NCI-H2029 (cell line): ENCODE measurements around the gene CACNA2D3.
"Not testable (repeated sequence)": the region's sequence is repeated elsewhere in the genome, so short reads cannot be mapped to it uniquely, and the experiment has no call there.

Experiments used
- DNase-seq: peaks from one replicate; lab custom pipeline; 2025; lab: John Stamatoyannopoulos, UW

The CACNA2D3 gene

GRCh38 chr3:54464554-54464953 is 342.2 kb downstream of the CACNA2D3 start:
- not testable (repeated sequence) for DNase-seq

GRCh38 chr3:54476891-54477290 is 354.5 kb downstream of the CACNA2D3 start:
- DNase-seq: no peak

GRCh38 chr3:54481606-54482365 is 359.4 kb downstream of the CACNA2D3 start:
- DNase-seq: no peak

GRCh38 chr3:54484334-54484733 is 362.0 kb downstream of the CACNA2D3 start:
- no peak for DNase-seq

GRCh38 chr3:54486317-54486716 is 364.0 kb downstream of the CACNA2D3 start:
- DNase-seq: no peak

GRCh38 chr3:54488297-54488696 is 365.9 kb downstream of the CACNA2D3 start:
- no peak for DNase-seq

GRCh38 chr3:54494209-54494608 is 371.9 kb downstream of the CACNA2D3 start:
- no peak for DNase-seq

GRCh38 chr3:54506603-54507002 is 384.3 kb downstream of the CACNA2D3 start:
- DNase-seq: no peak

- no peak for DNase-seq
These were observed 385.6 kb downstream of the CACNA2D3 start for GRCh38 chr3:54507876-54508460.

- no peak for DNase-seq
These were observed 388.2 kb downstream of the CACNA2D3 start for GRCh38 chr3:54510506-54510905.

- DNase-seq: no peak
These were observed 389.5 kb downstream of the CACNA2D3 start for GRCh38 chr3:54511766-54512365.

- DNase-seq: no peak
These were observed 391.7 kb downstream of the CACNA2D3 start for GRCh38 chr3:54514006-54514405.

GRCh38 chr3:54514416-54514815 is 392.1 kb downstream of the CACNA2D3 start:
- DNase-seq: no peak

- no peak for DNase-seq
These were observed 393.3 kb downstream of the CACNA2D3 start for GRCh38 chr3:54515441-54516213.

GRCh38 chr3:54517424-54517823 is 395.1 kb downstream of the CACNA2D3 start:
- no peak for DNase-seq

- DNase-seq: no peak
These were observed 395.8 kb downstream of the CACNA2D3 start for GRCh38 chr3:54518011-54518675.

GRCh38 chr3:54519493-54519892 is 397.1 kb downstream of the CACNA2D3 start:
- DNase-seq: no peak

GRCh38 chr3:54520060-54520459 is 397.7 kb downstream of the CACNA2D3 start:
- DNase-seq: no peak

GRCh38 chr3:54527521-54527920 is 405.2 kb downstream of the CACNA2D3 start:
- no peak for DNase-seq

GRCh38 chr3:54527953-54528352 is 405.6 kb downstream of the CACNA2D3 start:
- no peak for DNase-seq

- DNase-seq: no peak
These were observed 406.3 kb downstream of the CACNA2D3 start for GRCh38 chr3:54528668-54529067.

GRCh38 chr3:54530091-54530490 is 407.7 kb downstream of the CACNA2D3 start:
- DNase-seq: no peak
